ENCODE data around the gene SSTR4.

DNA sequence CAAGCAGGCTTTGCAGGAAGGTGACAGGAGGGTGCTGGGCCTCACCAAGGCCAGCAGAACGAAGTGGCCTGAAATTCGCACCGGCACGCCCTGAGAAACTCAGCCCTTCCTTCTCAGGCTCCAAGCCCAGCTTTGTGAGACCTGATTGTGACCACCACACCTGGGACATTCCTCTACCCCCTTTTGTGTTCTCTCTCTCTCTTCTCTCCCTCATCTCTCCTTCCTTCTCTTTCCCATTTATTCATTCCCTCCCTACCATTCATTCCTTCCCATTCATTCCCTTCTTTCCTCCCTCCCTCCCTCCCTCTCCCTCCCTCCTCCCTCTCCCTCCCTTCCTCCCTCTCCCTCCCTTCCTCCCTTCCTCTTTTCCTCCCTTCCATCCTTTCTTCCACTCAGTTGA lies 42.2 kb downstream of the SSTR4 start:
- TF ChIP-seq, protein P1, sequence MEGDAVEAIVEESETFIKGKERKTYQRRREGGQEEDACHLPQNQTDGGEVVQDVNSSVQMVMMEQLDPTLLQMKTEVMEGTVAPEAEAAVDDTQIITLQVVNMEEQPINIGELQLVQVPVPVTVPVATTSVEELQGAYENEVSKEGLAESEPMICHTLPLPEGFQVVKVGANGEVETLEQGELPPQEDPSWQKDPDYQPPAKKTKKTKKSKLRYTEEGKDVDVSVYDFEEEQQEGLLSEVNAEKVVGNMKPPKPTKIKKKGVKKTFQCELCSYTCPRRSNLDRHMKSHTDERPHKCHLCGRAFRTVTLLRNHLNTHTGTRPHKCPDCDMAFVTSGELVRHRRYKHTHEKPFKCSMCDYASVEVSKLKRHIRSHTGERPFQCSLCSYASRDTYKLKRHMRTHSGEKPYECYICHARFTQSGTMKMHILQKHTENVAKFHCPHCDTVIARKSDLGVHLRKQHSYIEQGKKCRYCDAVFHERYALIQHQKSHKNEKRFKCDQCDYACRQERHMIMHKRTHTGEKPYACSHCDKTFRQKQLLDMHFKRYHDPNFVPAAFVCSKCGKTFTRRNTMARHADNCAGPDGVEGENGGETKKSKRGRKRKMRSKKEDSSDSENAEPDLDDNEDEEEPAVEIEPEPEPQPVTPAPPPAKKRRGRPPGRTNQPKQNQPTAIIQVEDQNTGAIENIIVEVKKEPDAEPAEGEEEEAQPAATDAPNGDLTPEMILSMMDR (IDR thresholded peaks at IDR 0.05) = no peak
- TF ChIP-seq POLR2A (IDR thresholded peaks at IDR 0.05) = no peak

All from esophagus squamous epithelium (tissue), 4 donors.